Measurements from ENCODE around the gene AJAP1.

DNA sequence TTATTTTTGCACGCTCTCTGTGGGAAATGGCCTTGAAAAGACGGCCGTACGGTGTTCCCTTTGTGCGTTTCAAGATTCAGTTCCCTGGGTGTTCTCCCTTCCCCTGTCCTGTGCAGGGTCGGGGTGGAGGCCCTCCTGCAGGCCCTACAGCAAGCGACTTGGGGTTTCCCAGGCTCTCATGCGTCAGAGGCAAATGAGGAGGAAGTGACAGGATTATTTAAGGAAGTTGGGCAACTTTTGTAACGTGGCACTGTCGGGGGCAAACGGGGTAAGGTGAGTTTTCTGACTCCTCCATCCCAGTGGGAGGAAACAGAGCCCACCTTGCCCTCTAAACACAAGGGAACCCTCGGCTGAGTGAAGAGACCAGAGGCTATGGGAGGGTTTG is 16.1 kb upstream of the AJAP1 start:
- TF ChIP-seq, protein P1, sequence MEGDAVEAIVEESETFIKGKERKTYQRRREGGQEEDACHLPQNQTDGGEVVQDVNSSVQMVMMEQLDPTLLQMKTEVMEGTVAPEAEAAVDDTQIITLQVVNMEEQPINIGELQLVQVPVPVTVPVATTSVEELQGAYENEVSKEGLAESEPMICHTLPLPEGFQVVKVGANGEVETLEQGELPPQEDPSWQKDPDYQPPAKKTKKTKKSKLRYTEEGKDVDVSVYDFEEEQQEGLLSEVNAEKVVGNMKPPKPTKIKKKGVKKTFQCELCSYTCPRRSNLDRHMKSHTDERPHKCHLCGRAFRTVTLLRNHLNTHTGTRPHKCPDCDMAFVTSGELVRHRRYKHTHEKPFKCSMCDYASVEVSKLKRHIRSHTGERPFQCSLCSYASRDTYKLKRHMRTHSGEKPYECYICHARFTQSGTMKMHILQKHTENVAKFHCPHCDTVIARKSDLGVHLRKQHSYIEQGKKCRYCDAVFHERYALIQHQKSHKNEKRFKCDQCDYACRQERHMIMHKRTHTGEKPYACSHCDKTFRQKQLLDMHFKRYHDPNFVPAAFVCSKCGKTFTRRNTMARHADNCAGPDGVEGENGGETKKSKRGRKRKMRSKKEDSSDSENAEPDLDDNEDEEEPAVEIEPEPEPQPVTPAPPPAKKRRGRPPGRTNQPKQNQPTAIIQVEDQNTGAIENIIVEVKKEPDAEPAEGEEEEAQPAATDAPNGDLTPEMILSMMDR (IDR thresholded peaks at IDR 0.05; ENCODE audit: poor library complexity, severe bottlenecking): no peak
- TF ChIP-seq RAD21 (conservative IDR thresholded peaks at IDR 0.05) (no peak), EZH2 (IDR thresholded peaks at IDR 0.05; ENCODE audit: borderline replicate concordance, insufficient read depth, low read length, poor library complexity, severe bottlenecking) (no peak), TAF1 (IDR thresholded peaks at IDR 0.05; ENCODE audit: low read depth) (no peak), POLR2AphosphoS5 (IDR thresholded peaks at IDR 0.05) (no peak), EP300 (conservative IDR thresholded peaks at IDR 0.05; ENCODE audit: poor library complexity, severe bottlenecking) (no peak), MXI1 (conservative IDR thresholded peaks at IDR 0.05; ENCODE audit: poor library complexity, severe bottlenecking) (no peak), SMC3 (conservative IDR thresholded peaks at IDR 0.05; ENCODE audit: poor library complexity) (no peak)
- TF ChIP-seq, protein P2, sequence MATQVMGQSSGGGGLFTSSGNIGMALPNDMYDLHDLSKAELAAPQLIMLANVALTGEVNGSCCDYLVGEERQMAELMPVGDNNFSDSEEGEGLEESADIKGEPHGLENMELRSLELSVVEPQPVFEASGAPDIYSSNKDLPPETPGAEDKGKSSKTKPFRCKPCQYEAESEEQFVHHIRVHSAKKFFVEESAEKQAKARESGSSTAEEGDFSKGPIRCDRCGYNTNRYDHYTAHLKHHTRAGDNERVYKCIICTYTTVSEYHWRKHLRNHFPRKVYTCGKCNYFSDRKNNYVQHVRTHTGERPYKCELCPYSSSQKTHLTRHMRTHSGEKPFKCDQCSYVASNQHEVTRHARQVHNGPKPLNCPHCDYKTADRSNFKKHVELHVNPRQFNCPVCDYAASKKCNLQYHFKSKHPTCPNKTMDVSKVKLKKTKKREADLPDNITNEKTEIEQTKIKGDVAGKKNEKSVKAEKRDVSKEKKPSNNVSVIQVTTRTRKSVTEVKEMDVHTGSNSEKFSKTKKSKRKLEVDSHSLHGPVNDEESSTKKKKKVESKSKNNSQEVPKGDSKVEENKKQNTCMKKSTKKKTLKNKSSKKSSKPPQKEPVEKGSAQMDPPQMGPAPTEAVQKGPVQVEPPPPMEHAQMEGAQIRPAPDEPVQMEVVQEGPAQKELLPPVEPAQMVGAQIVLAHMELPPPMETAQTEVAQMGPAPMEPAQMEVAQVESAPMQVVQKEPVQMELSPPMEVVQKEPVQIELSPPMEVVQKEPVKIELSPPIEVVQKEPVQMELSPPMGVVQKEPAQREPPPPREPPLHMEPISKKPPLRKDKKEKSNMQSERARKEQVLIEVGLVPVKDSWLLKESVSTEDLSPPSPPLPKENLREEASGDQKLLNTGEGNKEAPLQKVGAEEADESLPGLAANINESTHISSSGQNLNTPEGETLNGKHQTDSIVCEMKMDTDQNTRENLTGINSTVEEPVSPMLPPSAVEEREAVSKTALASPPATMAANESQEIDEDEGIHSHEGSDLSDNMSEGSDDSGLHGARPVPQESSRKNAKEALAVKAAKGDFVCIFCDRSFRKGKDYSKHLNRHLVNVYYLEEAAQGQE (IDR thresholded peaks at IDR 0.05; ENCODE audit: borderline replicate concordance): no peak

Measured in neural cell (in vitro differentiated cells).